HepG2 (cell line): Measurements from ENCODE around the gene ZNF512B. TPM values are rescaled to one million over a fixed set of nuclear protein-coding genes. Genes with fewer than 3 reads are reported as not detected.
A peak's percentile ranks its signal among the peaks of the same experiment; 100 is the strongest.

Experiments used
- ADNP ChIP-seq: sonication (generic); formaldehyde crosslinking; IDR thresholded peaks from 2 replicates; pipeline ENCODE4 v1.4.0; 2020; ENCODE audit warnings: missing genetic modification reagents
- ARID2 ChIP-seq: sonication (generic); formaldehyde crosslinking; IDR thresholded peaks from 2 replicates; pipeline ENCODE4 v1.8.1; 2022; ENCODE audit warnings: mild to moderate bottlenecking, missing genetic modification reagents, borderline replicate concordance
- BORCS8-MEF2B ChIP-seq: sonication (generic); formaldehyde crosslinking; IDR thresholded peaks from 2 replicates; pipeline ENCODE4 v1.8.0; 2022; ENCODE audit warnings: mild to moderate bottlenecking, missing genetic modification reagents
- HMGA1 ChIP-seq: sonication (generic); formaldehyde crosslinking; conservative IDR thresholded peaks from 2 replicates; pipeline ENCODE4 v1.4.0; 2020; ENCODE audit warnings: missing genetic modification reagents
- MIER2 ChIP-seq: IDR thresholded peaks from 2 replicates; pipeline ENCODE4 v1.6.1; 2016; ENCODE audit warnings: missing biosample characterization, missing genetic modification reagents
- NAIF1 ChIP-seq: sonication (generic); formaldehyde crosslinking; IDR thresholded peaks from 2 replicates; pipeline ENCODE4 v1.5.0; 2020; ENCODE audit warnings: mild to moderate bottlenecking, missing genetic modification reagents, borderline replicate concordance
- NCOA5 ChIP-seq: sonication (generic); formaldehyde crosslinking; IDR thresholded peaks from 2 replicates; pipeline ENCODE4 v1.4.0; 2020; ENCODE audit warnings: missing genetic modification reagents
- NFKB2 ChIP-seq: sonication (generic); formaldehyde crosslinking; IDR thresholded peaks from 2 replicates; pipeline ENCODE4 v1.4.0; 2020; ENCODE audit warnings: missing genetic modification reagents, borderline replicate concordance
- POLR2AphosphoS2 ChIP-seq: IDR thresholded peaks from 2 replicates; pipeline ENCODE4 v1.6.1; 2011; ENCODE audit warnings: low read depth, low read length, improper control_type of control experiment
- PRMT3 ChIP-seq: sonication (generic); formaldehyde crosslinking; IDR thresholded peaks from 2 replicates; pipeline ENCODE4 v1.8.1; 2022; ENCODE audit warnings: low read depth, mild to moderate bottlenecking, moderate library complexity, missing genetic modification reagents, borderline replicate concordance
- REST ChIP-seq, 2 experiments: IDR thresholded peaks; 2 replicates each; pipeline ENCODE4 v1.6.1; 2011 to 2012; ENCODE audit warnings: low read length in 2 of 2, borderline replicate concordance in 1 of 2, low read depth in 1 of 2, mild to moderate bottlenecking in 1 of 2, moderate library complexity in 1 of 2
- SATB2 ChIP-seq: sonication (generic); formaldehyde crosslinking; IDR thresholded peaks from 2 replicates; pipeline ENCODE4 v1.5.0; 2020; ENCODE audit warnings: missing genetic modification reagents
- SMAD1 ChIP-seq: sonication (generic); formaldehyde crosslinking; IDR thresholded peaks from 2 replicates; pipeline ENCODE4 v1.4.0; 2020; ENCODE audit warnings: missing genetic modification reagents, low read depth, mild to moderate bottlenecking, borderline replicate concordance
- TARDBP ChIP-seq: sonication (generic); formaldehyde crosslinking; IDR thresholded peaks from 2 replicates; pipeline ENCODE4 v1.8.0; 2022; ENCODE audit warnings: mild to moderate bottlenecking, missing genetic modification reagents
- ZBTB37 ChIP-seq: sonication (generic); formaldehyde crosslinking; IDR thresholded peaks from 2 replicates; pipeline ENCODE4 v1.4.0; 2020; ENCODE audit warnings: mild to moderate bottlenecking, missing genetic modification reagents
- ZIK1 ChIP-seq: sonication (generic); formaldehyde crosslinking; IDR thresholded peaks from 2 replicates; pipeline ENCODE4 v1.5.0; 2020; ENCODE audit warnings: mild to moderate bottlenecking, low read depth, missing genetic modification reagents, borderline replicate concordance
- ZNF234 ChIP-seq: sonication (generic); formaldehyde crosslinking; conservative IDR thresholded peaks from 2 replicates; pipeline ENCODE4 v1.5.1; 2020; ENCODE audit warnings: mild to moderate bottlenecking, missing genetic modification reagents
- ZNF354B ChIP-seq: sonication (generic); formaldehyde crosslinking; IDR thresholded peaks from 2 replicates; pipeline ENCODE4 v1.8.0; 2022; ENCODE audit warnings: mild to moderate bottlenecking, missing genetic modification reagents
- ZNF543 ChIP-seq: sonication (generic); formaldehyde crosslinking; IDR thresholded peaks from 2 replicates; pipeline ENCODE4 v1.4.0; 2020; ENCODE audit warnings: mild to moderate bottlenecking, missing genetic modification reagents
- ZNF547 ChIP-seq: sonication (generic); formaldehyde crosslinking; IDR thresholded peaks from 2 replicates; pipeline ENCODE4 v1.5.1; 2020; ENCODE audit warnings: mild to moderate bottlenecking, missing genetic modification reagents
- ZNF713 ChIP-seq: sonication (generic); formaldehyde crosslinking; IDR thresholded peaks from 2 replicates; pipeline ENCODE4 v1.4.0; 2020; ENCODE audit warnings: mild to moderate bottlenecking, missing genetic modification reagents
- ZNF766 ChIP-seq: sonication (generic); formaldehyde crosslinking; IDR thresholded peaks from 2 replicates; pipeline ENCODE4 v1.5.0; 2020; ENCODE audit warnings: missing genetic modification reagents, borderline replicate concordance
- ZNF850 ChIP-seq: sonication (generic); formaldehyde crosslinking; conservative IDR thresholded peaks from 2 replicates; pipeline ENCODE4 v1.9.0; 2021; ENCODE audit warnings: mild to moderate bottlenecking, missing genetic modification reagents
- ZNF883 ChIP-seq: sonication (generic); formaldehyde crosslinking; IDR thresholded peaks from 2 replicates; pipeline ENCODE4 v1.5.1; 2020; ENCODE audit warnings: mild to moderate bottlenecking, missing genetic modification reagents; ENCODE audit errors: not compliant biosample characterization
- ZSCAN30 ChIP-seq: sonication (generic); formaldehyde crosslinking; IDR thresholded peaks from 2 replicates; pipeline ENCODE4 v1.5.0; 2020; ENCODE audit warnings: mild to moderate bottlenecking, missing genetic modification reagents
- polyA plus RNA-seq, 8 experiments: library from polyadenylated mRNA; depleted of rRNA in 3 of 8; stranded (reverse) in 7 of 8; unstranded in 1 of 8; fragments of >200 nt; fragmentation: Illumina TruSeq in 4 of 8; extraction: Trizol in 4 of 8; gene quantifications; 2 replicates each; pipeline versions ENCODE4 v1.2.1 to v1.2.3, GENCODE V29; 2011 to 2016; ENCODE audit warnings: low read depth in 4 of 8, missing spikeins in 1 of 8, mixed read lengths in 1 of 8; ENCODE audit not compliant: insufficient read depth in 1 of 8
- total RNA-seq, 5 experiments: library from RNA; depleted of rRNA; stranded (reverse); fragments of >200 nt; fragmentation: Illumina TruSeq; extraction: Trizol; gene quantifications; 2 replicates each; pipeline ENCODE4 v1.2.3, GENCODE V29; 2016; ENCODE audit warnings: low read depth in 1 of 5

Gene ZNF512B
- total and polyA plus RNA-seq, 2 of the 13 experiments (the other 11 are each of a cell fraction or from before 2014, with no cell fraction given): 11.5 to 30.6 TPM

GRCh38 chr20:63980806-63981728 lies 11.3 kb upstream of the ZNF512B start, which contains the start of gene PRPF6 (continued):
- 0 out of 2 replicates have a peak, but pooled peaks have one; percentile 45 for TF ChIP-seq ZNF547 (CRISPR knock-in tag)
- TF ChIP-seq ZSCAN30 (CRISPR knock-in tag): peak; percentile 53; the same call in 1 of the 2 replicates
- TF ChIP-seq BORCS8-MEF2B (CRISPR knock-in tag): peak; percentile 95
- peak; percentile 98 for TF ChIP-seq SMAD1 (CRISPR knock-in tag)
- peak; percentile 87; the same call in 1 of the 2 replicates for TF ChIP-seq NFKB2 (CRISPR knock-in tag)
- TF ChIP-seq ZNF850 (CRISPR knock-in tag): peak; percentile 88
- TF ChIP-seq ZNF543 (CRISPR knock-in tag): peak; percentile 97
- TF ChIP-seq NAIF1 (CRISPR knock-in tag): 0 out of 2 replicates have a peak, but pooled peaks have one; percentile 60
- no peak for TF ChIP-seq ZBTB37 (CRISPR knock-in tag)
- no peak for TF ChIP-seq ADNP (CRISPR knock-in tag)
- no peak for TF ChIP-seq NCOA5 (CRISPR knock-in tag)
- peak; percentile 94; the same call in 1 of the 2 replicates for TF ChIP-seq ZNF766 (CRISPR knock-in tag)
- TF ChIP-seq ZIK1: peak; percentile 98
- TF ChIP-seq ZNF354B (CRISPR knock-in tag): no peak
- peak; percentile 82 for TF ChIP-seq MIER2 (CRISPR knock-in tag)
- TF ChIP-seq ZNF234 (CRISPR knock-in tag): 0 out of 2 replicates have a peak, but pooled peaks have one; percentile 32
- peak; percentile 55; the same call in 1 of the 2 replicates for TF ChIP-seq SATB2 (CRISPR knock-in tag)
- TF ChIP-seq TARDBP (CRISPR knock-in tag): peak; percentile 97
- TF ChIP-seq ARID2 (CRISPR knock-in tag): no peak
- peak in 1 of 2 experiments; percentile 17; a peak in 1 of 4 replicates for TF ChIP-seq REST (IDR thresholded peaks at IDR 0.05; ENCODE audit: borderline replicate concordance in 1 of 2, low read depth in 1 of 2, low read length in 2 of 2)
- TF ChIP-seq HMGA1: no peak
- peak; percentile 51; the same call in 1 of the 2 replicates for TF ChIP-seq ZNF713 (CRISPR knock-in tag)
- TF ChIP-seq POLR2AphosphoS2: peak; percentile 77; the same call in 1 of the 2 replicates
- TF ChIP-seq ZNF883 (CRISPR knock-in tag): peak; percentile 98
- peak; percentile 71; the same call in 1 of the 2 replicates for TF ChIP-seq PRMT3
